Femur (tissue), 1 donor: ENCODE data around the gene PEX11B.

Source experiments
- DNase-seq: peaks from one replicate; pipeline ENCODE4 v3.0.0-alpha.2; 2017

Gene PEX11B

DNA sequence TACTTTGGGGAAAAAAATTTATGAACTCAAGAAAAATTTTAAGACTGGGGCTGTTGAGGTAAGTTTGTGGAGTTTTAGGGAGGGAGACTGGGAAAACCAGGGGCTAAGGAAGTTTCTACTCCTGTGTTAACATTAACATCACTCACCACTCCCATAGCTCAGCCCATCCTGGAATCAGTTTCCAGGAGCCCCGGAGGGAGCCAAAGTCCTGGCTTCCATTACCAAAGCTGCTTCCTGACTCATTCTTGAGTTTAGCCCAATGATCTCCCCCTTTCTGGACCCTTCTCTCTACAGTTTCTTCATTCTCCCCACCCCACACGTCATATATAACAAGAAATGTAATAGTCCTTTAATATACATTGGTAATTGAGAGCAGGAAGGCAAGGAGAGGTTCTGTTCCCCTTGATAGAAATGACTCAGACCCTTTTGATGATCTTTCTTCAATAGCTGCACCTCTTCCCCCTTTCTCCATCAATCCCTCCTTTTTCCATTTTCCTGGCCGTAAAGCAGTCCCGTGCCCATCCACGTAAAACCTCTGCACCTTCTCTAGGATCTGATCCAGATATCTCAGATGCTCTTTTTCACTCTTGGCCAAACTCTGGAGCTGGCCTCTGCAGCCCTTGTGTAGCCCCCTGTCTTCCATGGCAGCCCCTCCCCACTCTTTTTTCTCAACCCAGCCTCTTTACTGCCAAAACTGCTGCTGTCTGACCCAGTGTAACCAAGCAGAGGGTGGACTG, 55.1 kb downstream of the PEX11B start:
- peak; percentile 88 for DNase-seq
